HG03060 (cell line): ENCODE data around the gene KRTAP29-1.

Experiments used
- ATAC-seq: cut with Tn5 transposase; IDR thresholded peaks from one replicate; pipeline ENCODE4 v1.9.1; 2021; ENCODE audit warnings: low read depth, moderate number of reproducible peaks; ENCODE audit not compliant: unreplicated experiment

The KRTAP29-1 gene

GRCh38 chr17:41329279-41329948 lies 26.8 kb upstream of the KRTAP29-1 start:
- no peak for ATAC-seq

GRCh38 chr17:41328207-41328606 lies 25.6 kb upstream of the KRTAP29-1 start:
- ATAC-seq, result no peak

GRCh38 chr17:41327411-41328120 lies 24.9 kb upstream of the KRTAP29-1 start:
- ATAC-seq, result no peak

- no peak for ATAC-seq
Measured at GRCh38 chr17:41326173-41327145, 23.8 kb upstream of the KRTAP29-1 start.

- no peak for ATAC-seq
Measured at GRCh38 chr17:41325611-41326010, 23.0 kb upstream of the KRTAP29-1 start.

GRCh38 chr17:41325126-41325525 lies 22.5 kb upstream of the KRTAP29-1 start:
- ATAC-seq, result no peak

- no peak for ATAC-seq
Measured at GRCh38 chr17:41324180-41325075, 21.8 kb upstream of the KRTAP29-1 start.

- no peak for ATAC-seq
Measured at GRCh38 chr17:41322903-41323895, 20.5 kb upstream of the KRTAP29-1 start.

GRCh38 chr17:41322094-41322902 lies 19.6 kb upstream of the KRTAP29-1 start:
- no peak for ATAC-seq

- ATAC-seq, result no peak
Measured at GRCh38 chr17:41318231-41318630, 15.6 kb upstream of the KRTAP29-1 start.

GRCh38 chr17:41315814-41316445 lies 13.3 kb upstream of the KRTAP29-1 start:
- no peak for ATAC-seq

- ATAC-seq, result no peak
Measured at GRCh38 chr17:41315204-41315794, 12.6 kb upstream of the KRTAP29-1 start, which contains the start of gene KRTAP17-1. Gene KRTAP17-1, minus strand, starts transcription at chr17:41315710. Its CDS starts 60 bp downstream, at chr17:41315650.

GRCh38 chr17:41311111-41311510 lies 8.5 kb upstream of the KRTAP29-1 start:
- no peak for ATAC-seq

GRCh38 chr17:41308918-41309359 lies 6.3 kb upstream of the KRTAP29-1 start, which contains the start of gene KRTAP16-1:
Gene KRTAP16-1, minus strand, starts transcription at chr17:41309309. Its CDS starts 56 bp downstream, at chr17:41309253.
- no peak for ATAC-seq

- ATAC-seq, result no peak
Measured at GRCh38 chr17:41308251-41308917, 5.7 kb upstream of the KRTAP29-1 start.

GRCh38 chr17:41307647-41308046 lies 5.0 kb upstream of the KRTAP29-1 start:
- no peak for ATAC-seq
